Mesothelial cell of epicardium (in vitro differentiated cells): ENCODE data around the gene OAS3. TPM values are rescaled to one million over a fixed set of nuclear protein-coding genes. Genes with fewer than 3 reads are reported as not detected.

ENCODE experiments used
- DNase-seq, 2 experiments: peaks; one replicate each; pipeline ENCODE4 v3.0.0; 2021; ENCODE audit warnings: low spot score in 2 of 2; ENCODE audit not compliant: unreplicated experiment in 2 of 2
- H3K27ac Mint-ChIP-seq: 2 replicates; pipeline ENCODE4 v1.8.0; 2021; ENCODE audit warnings: mixed read lengths
- H3K27me3 Mint-ChIP-seq: 2 replicates; pipeline ENCODE4 v1.8.0; 2021; ENCODE audit warnings: low read depth, mixed read lengths
- H3K36me3 Mint-ChIP-seq: 2 replicates; pipeline ENCODE4 v1.8.0; 2021; ENCODE audit warnings: mixed read lengths
- H3K4me1 Mint-ChIP-seq: 2 replicates; pipeline ENCODE4 v1.8.0; 2021; ENCODE audit warnings: mixed read lengths
- H3K4me3 Mint-ChIP-seq: 2 replicates; pipeline ENCODE4 v1.8.0; 2021; ENCODE audit warnings: mild to moderate bottlenecking, moderate library complexity, mixed read lengths
- H3K9me3 Mint-ChIP-seq: 2 replicates; pipeline ENCODE4 v1.8.0; 2021; ENCODE audit warnings: mixed read lengths
- total RNA-seq: library from RNA; stranded (reverse); gene quantifications from 3 replicates; pipeline ENCODE4 v1.2.1, GENCODE V29; 2021
- TF ChIP-seq, protein P1 (sequence below): fragments of 200-600 bp; sonication (generic); IDR thresholded peaks from one replicate; pipeline ENCODE4 v1.5.0; 2021; ENCODE audit warnings: antibody characterized with exemption; ENCODE audit not compliant: unreplicated experiment

Gene OAS3
- total RNA-seq, 1 donor from 2014 or later: 6.5 TPM

DNA sequence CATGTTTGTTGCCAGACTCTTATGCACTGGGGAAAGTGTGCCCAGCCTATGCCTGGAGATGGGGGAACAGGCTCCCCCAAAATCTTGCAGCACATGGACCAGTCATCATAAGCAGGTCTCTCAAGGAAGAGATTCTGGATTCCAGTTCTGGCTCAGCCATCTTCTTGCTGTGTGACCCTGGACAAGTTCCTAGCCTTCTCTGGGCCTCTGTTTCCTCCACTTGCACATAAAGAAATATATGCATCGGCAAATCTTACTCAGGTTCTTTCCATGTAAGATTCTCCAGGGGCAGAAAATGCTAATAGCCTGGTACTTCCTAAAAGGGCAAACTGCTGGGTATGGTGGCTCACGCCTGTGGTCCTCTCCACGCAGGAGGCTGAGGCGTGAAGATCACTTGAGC is 7.2 kb downstream of the OAS3 start:
- TF ChIP-seq, protein P1, sequence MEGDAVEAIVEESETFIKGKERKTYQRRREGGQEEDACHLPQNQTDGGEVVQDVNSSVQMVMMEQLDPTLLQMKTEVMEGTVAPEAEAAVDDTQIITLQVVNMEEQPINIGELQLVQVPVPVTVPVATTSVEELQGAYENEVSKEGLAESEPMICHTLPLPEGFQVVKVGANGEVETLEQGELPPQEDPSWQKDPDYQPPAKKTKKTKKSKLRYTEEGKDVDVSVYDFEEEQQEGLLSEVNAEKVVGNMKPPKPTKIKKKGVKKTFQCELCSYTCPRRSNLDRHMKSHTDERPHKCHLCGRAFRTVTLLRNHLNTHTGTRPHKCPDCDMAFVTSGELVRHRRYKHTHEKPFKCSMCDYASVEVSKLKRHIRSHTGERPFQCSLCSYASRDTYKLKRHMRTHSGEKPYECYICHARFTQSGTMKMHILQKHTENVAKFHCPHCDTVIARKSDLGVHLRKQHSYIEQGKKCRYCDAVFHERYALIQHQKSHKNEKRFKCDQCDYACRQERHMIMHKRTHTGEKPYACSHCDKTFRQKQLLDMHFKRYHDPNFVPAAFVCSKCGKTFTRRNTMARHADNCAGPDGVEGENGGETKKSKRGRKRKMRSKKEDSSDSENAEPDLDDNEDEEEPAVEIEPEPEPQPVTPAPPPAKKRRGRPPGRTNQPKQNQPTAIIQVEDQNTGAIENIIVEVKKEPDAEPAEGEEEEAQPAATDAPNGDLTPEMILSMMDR: no peak
- no peak for DNase-seq
- no peak overlapping the region for H3K27ac Mint-ChIP-seq
- peaks cover 4% of the 10 kb centered on the region for H3K9me3 Mint-ChIP-seq
- no peak overlapping the region for H3K4me3 Mint-ChIP-seq
- no peaks in the 10 kb centered on the region for H3K27me3 Mint-ChIP-seq
- H3K4me1 Mint-ChIP-seq: no peaks in the 10 kb centered on the region
- peaks cover 5% of the 10 kb centered on the region for H3K36me3 Mint-ChIP-seq

DNA sequence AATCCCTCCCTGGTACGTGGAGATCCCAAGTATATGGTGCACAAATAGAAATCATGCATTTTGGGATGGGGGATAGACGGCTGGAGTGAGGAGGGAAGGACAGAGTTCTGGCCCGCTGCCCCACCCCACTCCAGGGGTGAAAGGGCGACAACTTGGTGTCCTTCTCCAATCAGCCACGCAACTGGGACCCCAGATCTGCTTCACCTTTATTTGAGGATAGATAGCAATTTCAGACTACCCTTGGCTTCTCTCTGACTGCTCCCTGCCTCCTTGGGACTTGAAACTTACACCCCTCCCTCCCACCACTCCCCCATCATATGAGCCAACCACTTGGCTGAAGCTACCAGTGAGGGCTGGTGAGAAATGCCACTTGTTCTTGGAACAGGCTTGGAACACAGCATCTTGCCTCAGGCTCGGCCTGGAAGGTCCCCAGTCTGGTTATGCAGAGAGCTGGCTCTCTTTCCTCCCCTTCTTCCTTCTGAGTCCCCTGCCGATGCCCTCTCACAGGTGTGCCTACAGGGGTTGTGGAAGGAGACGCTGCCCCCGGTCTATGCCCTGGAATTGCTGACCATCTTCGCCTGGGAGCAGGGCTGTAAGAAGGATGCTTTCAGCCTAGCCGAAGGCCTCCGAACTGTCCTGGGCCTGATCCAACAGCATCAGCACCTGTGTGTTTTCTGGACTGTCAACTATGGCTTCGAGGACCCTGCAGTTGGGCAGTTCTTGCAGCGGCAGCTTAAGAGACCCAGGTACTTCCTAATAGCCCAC is 8.1 kb downstream of the OAS3 start:
- TF ChIP-seq, protein P1: no peak
- no peaks in the 10 kb centered on the region for H3K4me1 Mint-ChIP-seq
- DNase-seq: no peak
- peaks cover 4% of the 10 kb centered on the region for H3K9me3 Mint-ChIP-seq
- H3K27me3 Mint-ChIP-seq: no peaks in the 10 kb centered on the region
- peaks cover 5% of the 10 kb centered on the region for H3K36me3 Mint-ChIP-seq
- no peak overlapping the region for H3K4me3 Mint-ChIP-seq
- H3K27ac Mint-ChIP-seq: no peak overlapping the region

DNA sequence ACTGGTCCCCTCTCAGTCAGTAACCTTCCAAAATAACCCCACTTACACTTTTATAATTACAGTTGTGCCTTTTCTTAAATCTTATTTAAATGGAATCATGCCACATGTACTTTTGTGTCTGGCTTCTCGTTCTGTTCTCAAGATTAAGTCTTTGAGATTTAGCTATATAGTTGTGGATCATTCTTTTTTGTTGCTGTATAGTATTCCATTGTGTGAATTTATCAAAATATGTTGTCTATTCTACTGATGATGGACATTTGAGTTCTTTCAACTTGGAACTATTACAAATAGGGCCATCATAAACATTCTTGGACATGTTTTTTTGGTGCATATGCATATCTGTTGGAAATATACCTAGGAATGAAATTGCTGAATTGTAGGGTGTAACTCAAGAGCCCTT is 9.0 kb downstream of the OAS3 start:
- no peaks in the 10 kb centered on the region for H3K27me3 Mint-ChIP-seq
- H3K4me1 Mint-ChIP-seq: no peaks in the 10 kb centered on the region
- H3K9me3 Mint-ChIP-seq: peaks cover 9% of the 10 kb centered on the region
- no peak for DNase-seq
- TF ChIP-seq, protein P1: no peak
- no peak overlapping the region for H3K27ac Mint-ChIP-seq
- H3K4me3 Mint-ChIP-seq: no peak overlapping the region
- H3K36me3 Mint-ChIP-seq: peaks cover 7% of the 10 kb centered on the region

DNA sequence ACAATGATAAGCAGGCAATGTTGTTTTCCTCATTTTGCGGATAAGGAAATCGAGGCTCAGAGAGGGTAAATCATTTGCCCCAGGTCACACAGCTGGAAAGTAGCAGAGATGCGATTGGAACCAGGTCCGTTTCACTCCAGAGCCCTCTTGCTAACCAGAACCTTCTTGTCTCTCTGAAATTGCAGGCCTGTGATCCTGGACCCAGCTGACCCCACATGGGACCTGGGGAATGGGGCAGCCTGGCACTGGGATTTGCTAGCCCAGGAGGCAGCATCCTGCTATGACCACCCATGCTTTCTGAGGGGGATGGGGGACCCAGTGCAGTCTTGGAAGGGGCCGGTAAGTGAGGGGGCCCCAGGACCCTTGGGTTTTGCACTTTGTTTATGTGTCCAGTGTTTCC is 9.5 kb downstream of the OAS3 start:
- H3K27me3 Mint-ChIP-seq: no peaks in the 10 kb centered on the region
- H3K4me1 Mint-ChIP-seq: no peaks in the 10 kb centered on the region
- DNase-seq: no peak
- H3K27ac Mint-ChIP-seq: no peak overlapping the region
- peaks cover 13% of the 10 kb centered on the region for H3K9me3 Mint-ChIP-seq
- no peak overlapping the region for H3K4me3 Mint-ChIP-seq
- peaks cover 11% of the 10 kb centered on the region for H3K36me3 Mint-ChIP-seq
- TF ChIP-seq, protein P1: no peak

DNA sequence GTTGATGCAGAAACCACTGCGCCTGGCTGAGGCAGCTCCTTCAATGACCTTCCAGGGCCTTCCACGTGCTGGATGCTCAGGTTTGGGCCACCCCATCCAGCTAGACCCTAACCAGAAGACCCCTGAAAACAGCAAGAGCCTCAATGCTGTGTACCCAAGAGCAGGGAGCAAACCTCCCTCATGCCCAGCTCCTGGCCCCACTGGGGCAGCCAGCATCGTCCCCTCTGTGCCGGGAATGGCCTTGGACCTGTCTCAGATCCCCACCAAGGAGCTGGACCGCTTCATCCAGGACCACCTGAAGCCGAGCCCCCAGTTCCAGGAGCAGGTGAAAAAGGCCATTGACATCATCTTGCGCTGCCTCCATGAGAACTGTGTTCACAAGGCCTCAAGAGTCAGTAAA is 10.5 kb downstream of the OAS3 start:
- H3K4me3 Mint-ChIP-seq: no peak overlapping the region
- peaks cover 11% of the 10 kb centered on the region for H3K36me3 Mint-ChIP-seq
- TF ChIP-seq, protein P1: no peak
- H3K4me1 Mint-ChIP-seq: no peaks in the 10 kb centered on the region
- peaks cover 14% of the 10 kb centered on the region for H3K9me3 Mint-ChIP-seq
- H3K27me3 Mint-ChIP-seq: no peaks in the 10 kb centered on the region
- no peak overlapping the region for H3K27ac Mint-ChIP-seq
- DNase-seq: no peak
